GM19324 (cell line): ENCODE measurements around the gene SEC14L3.
"Not testable (repeated sequence)": the region's sequence is repeated elsewhere in the genome, so short reads cannot be mapped to it uniquely, and the experiment has no call there.

Experiments
- ATAC-seq: cut with Tn5 transposase; IDR thresholded peaks from one replicate; pipeline ENCODE4 v1.9.1; 2021; ENCODE audit warnings: mild to moderate bottlenecking, moderate library complexity; ENCODE audit not compliant: unreplicated experiment, low FRiP score

The SEC14L3 gene

DNA sequence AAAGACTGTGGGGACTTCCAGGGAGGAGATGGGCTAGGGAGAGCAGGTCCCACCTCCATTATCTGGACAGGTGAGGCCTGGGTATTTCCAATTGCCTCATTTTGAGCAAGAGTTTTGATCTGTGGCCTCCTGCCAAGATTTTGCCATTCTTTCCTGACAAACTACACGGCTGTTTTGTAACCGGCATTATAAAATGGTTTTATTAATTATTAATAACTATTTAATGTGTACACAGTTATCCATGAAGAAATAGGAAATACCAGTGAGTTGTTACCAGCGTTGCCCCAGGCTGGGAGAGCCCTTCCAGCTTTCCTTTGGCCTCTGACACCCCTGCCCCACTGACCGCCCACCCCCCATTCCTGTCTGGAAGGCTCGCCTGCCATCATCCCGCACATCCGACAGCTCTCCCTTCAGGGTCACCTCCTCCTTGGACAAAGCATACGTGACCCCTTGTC lies 14.9 kb upstream of the SEC14L3 start:
- no peak for ATAC-seq

DNA sequence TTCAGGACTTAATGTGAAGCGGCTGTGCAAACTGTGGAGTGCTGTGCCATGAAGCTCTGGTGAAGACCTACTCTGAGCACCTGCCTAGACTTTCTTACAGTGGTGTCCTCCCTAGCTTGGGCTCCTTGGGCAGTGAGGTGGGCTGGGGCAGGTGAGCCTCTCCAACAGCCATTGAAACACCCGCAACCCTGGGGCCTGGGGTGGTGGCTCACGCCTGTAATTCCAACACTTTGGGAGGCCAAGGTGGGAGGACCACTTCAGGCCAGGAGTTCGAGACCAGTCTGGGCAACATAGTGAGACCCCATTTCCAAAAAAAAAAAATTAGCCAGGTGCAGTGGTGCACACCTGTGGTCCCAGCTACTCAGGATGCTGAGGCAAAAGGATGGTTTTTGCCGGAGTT lies 14.3 kb upstream of the SEC14L3 start:
- ATAC-seq, result no peak

DNA sequence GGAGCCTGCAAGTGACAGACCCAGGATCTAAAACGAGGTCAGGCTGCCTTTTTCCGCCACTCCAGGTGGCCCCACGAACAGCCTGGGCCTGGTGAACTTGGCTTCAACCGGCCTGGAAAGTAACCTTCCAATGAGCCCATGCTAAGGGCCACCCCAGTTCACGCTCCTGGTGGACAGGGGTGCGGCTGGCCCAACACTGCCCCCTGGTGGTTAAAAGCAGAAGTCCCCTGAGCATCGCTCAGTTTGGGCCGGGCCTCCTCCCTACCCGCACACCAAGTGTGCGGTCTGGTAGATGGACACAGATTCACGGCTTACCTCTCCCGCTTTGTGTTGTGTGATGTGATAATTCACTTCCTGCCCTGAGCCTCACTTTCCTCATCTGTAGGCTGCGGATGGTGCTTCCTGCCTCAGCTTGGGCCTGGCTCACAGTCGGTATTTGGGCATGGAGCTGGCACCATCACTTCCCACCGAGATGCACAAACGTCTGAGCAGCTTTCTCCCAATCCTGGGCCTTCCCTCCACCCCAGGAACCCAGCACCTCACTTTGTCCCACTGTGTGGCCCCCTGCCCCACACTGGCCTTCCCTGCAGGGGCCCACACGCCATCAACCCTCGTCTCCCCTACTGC lies 13.7 kb upstream of the SEC14L3 start:
- ATAC-seq, result no peak

DNA sequence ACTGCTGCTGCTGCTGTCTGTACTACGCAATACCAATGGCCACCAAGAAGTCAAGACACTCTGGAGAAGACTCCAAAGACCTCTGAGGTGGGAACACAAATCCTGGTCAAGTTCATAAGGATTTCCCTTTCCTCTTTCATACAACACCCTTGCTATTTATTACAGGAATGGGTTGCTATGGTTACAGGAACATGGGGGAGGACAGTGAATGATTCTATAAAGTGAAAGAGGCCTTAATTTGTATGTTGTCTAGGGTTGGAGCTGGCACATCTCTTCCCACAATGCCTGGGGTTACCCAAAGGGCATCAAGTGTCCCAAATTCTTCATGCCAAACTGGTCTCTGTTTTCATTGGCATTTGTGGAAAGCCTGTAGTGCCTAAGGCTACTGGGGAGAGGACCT lies 11.4 kb upstream of the SEC14L3 start:
- no peak for ATAC-seq

DNA sequence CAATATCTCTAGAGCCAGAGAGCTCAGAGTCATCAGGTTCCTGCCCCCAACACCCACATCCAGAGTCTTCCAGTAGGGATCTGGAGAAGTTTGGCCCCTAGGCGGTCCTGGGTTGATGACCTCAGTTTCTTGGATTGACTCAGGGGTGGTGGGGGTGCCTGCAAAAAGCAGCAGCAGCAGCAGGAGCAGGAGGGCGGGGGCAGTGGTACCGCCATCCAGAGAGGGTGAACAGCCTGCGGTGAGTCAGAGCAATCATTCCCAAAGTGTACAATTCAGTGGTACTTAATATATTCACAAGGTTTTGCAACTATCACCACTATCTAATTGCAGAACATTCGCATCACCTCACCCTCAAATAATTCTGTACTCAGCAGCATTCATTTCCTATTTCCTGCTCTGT lies 9.9 kb upstream of the SEC14L3 start:
- ATAC-seq, result no peak

DNA sequence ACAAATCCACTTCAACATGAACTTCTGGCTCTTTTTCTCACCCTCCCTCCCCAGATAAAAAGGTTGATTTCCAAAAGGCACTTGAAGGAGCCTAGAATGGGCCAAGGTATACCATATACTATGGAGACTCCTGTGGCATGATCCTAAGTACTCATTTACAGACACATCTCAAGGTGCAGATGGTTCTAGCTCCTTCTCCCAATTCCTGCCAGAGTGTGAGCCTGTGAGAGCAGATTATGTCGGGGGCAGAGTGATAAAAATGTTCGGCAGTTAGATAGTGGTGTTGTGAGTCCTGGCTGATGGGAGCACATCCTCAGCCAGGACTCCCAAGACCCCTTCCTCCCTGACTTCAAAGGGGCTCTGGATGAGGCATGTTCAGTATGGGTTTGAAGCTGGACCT lies 8.2 kb upstream of the SEC14L3 start:
- ATAC-seq, result no peak

DNA sequence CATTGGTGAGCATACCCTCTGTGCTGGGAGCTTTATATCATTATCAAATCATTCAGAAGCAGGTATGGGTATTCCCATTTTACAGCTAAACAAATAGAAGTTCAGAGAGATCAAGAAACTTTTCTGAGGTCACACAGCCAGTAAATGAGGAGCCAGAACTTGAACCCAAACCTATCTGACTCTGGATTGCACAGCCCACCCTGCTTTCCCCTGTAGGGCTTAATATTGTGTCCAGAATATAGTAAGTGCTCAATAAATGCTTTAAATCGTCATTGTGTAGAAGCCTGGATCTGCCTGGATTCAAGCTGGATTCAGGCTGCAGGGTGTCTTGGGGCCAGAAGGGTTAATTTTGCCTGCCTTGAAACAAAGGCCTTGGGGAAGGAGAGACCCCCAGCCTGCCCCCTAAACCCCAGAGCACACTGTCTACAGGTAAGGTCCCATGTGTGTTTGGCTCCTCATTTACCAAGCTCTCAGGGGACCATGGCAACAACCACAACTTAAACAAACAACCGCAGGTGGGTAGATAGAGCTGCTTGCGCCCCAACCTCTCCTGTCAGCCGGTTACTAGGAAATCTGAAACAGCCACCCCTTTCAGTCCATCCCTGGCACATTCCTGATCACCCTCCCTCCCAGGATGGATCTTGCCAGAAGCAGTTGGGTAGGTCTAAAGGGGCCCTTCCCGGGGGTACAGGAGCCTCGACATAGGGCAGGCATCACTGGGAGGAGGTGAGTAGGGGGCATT lies 3.0 kb upstream of the SEC14L3 start:
- no peak for ATAC-seq

DNA sequence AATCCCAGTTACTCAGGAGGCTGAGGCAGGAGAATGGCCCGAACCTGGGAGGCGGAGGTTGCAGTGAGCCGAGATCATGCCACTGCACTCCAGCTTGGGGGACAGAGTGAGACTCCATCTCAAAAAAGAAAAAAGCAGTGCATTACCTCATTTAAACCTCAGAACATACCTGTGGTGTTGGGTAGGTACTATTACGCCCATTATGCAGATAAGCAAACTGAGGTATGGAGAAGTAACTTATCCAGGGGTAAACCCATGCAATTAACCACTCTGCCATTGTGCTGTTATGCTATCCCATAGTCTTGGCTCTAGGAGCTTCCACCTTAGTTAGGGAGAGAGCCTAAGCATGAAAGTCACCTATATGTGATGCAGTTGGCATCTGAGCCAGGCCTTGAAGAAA lies 2.3 kb upstream of the SEC14L3 start:
- no peak for ATAC-seq

DNA sequence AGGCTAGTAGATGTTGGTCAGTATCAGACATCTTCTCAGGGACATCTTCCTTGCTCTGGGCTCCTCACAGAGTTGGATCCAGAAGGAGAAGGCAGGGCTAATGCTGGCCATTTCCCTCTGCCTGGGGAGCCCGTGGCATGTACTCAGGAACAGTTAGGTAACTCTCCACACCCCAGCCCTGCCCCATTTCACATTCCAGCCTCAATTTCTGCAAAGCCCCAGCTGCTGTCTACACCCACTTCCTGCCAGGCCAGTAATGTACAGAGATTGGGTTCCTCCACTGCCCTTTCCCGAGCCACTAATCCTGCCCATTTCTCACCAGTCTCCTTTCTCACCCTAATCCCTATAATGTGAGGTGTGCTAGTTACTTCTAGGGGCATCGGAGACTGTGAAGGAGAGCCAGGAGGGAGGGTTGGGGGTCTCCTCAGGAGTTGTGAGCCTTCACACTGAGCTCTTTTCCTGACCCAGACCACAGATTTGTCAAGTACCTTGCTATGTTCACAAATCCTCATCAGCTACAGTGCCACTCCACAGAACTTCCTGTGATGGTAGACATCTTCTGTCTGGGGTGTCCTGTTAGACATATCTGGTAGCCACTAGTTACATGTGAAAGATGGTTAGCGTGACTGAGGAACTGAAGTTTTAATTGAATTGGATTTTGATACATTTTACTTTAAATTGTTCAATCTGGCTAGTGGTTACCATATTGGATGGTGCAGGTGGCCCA lies 1.3 kb upstream of the SEC14L3 start:
- no peak for ATAC-seq

DNA sequence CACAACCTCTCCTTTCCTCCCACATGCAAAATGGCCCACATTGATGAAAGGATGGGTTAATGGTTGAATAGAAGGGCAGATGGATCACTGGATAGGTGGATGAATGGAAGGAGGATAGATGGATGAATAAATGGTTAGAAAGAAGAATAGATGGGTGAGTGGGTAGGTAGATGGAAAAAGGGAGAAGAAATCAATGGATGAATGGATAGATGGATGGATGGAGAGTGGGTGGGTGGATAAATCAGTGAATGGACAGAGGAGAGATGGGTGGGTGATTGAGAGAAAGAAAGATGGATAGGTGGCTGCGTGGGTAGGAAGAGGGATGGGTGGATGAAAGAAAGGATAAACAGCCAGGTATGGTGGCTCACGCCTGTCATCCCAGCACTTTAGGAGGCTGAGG lies 1.2 kb downstream of the SEC14L3 start:
- ATAC-seq, result no peak

DNA sequence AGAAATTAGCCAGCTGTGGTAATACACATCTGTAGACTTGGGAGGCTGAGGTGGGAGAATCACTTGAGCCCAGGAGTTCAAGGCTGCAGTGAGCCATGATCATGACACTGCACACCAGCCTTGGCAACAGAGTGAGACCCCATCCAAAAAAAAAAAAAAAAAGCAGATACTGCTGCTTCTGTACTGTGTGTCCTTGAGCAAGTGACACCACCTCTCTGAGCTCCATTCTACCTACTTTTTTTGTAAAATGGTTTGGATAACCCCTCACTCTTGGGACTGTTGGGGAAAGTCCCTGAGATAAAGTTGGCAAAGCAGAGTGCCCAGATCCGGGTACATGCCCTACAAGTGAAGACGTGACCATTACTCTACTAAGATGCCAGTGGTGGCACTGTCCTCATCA lies 2.7 kb downstream of the SEC14L3 start:
- no peak for ATAC-seq

DNA sequence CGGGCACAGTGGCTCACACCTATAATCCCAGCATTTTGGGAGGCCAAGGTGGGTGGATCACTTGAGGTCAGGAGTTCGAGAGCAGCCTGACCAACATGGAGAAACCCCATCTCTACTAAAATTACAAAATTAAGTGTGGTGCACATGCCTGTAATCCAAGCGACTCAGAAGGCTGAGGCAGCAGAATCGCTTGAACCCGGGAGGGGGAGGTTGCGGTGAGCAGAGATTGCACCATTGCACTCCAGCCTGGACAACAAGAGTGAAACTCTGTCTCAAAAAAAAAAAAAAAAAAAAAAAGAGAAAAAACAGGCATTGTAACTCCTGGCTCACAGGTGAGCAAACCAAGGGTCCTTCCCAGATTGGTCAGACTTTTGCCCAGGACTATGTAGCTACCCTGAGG lies 11.3 kb downstream of the SEC14L3 start:
- not testable (repeated sequence) for ATAC-seq

DNA sequence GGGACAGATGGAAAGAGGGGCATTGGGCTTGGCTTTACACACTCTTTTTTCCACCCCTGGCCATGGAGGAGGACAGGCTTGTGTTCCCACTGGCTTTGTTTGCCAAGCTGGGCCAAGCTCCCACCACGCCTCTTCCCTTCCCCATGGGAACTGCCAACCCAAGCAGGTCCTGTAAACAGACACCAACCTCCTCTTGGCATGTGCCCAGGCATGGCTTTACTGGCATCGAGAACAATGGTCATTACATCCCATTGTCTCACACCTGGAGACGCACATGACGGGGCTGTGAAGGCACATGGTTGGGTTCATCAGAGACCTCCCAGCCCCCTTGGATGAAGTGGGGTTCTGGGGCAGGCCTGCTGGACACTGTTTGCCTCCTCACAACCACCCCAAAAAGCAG lies 11.7 kb downstream of the SEC14L3 start:
- ATAC-seq, result no peak

DNA sequence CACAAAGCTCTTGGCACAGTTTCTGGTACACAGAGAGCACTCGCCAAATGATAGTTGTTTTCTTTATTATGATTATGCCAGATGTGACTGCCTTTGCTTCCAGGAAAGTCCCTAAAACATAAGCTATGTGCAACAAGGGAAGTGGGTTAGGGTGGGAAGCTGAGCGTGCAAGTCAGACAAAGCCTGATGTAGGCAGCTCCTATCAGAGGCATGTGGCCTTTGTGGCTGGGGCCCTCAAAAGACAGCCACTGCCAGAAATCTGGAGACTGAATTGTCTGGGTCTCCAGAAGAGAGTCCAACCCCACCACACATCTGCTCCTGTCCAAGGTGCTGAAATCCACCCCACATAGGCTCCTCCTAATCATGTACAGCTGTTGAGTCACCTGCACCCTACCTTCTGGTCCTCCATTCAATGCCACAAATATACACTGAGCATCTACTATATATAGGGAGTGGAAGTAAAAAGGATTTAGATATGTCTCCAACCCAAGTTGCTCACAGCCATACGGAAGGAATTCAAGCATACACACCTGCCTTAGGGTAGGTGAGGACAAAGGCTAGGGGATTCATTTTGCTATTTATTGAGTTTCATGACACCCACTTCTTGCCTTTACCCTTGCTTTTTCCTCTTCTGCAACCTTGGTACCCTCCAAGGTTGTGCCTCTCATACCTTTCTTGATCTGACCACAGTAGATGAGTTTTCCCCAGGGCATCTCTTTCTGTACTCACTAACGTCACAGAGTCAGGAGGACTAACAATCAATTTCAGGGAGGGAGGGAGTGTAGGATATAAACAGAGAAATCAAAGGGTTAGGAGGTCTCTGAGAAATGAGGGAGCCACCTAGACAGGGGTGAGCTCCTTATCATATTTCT lies 12.4 kb downstream of the SEC14L3 start:
- no peak for ATAC-seq

DNA sequence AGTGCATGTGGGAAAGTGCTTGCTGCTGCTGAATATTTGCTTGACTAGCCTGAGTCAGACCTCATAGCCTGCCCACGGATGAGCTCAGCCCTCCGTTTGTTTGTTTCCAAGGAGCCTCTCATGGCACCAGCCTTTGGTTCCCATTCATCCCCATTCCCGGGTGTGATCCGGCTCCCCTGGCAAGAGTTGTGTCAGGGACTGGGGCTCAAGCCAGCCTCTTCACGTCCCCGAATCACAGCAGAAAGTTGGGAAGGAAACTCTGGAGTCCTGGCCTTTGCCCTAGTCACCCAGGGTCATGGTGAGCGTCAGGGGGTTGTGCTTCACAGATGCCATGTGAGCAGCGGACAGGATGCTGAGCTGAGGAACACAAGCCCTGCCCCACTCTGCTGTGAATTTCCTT lies 13.8 kb downstream of the SEC14L3 start:
- ATAC-seq, result no peak

DNA sequence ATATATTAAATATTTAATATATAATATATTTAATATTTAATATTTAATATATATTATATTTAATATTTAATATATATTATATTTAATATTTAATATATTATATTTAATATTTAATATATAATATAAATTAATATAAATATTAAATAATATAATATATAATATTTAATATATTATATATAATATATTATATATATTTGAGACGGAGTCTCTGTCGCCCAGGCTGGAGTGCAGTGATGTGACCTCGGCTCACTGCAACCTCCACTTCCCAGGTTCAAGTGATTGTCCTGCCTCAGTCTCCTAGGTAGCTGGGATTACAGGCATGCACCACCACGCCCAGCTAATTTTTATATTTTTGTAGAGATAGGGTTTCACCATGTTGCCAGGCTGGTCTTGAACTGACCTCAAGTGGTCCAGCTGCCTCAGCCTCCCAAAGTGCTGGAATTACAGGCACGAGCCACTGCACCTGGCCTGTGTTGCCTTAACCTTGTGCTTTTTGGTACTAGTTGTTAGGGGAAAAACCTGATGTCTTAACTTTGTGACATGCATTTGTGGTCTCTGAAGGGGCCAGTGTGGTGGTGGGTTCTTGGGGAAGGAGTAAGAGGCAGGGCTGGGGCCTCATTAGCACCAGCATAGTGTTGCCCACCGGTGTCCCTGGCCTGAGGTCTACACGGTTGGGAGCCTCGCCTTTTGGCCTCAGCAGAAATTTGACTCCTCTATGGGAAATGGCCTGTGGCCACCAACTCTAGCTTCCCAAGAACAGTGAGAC lies 16.6 kb downstream of the SEC14L3 start:
- no peak for ATAC-seq

DNA sequence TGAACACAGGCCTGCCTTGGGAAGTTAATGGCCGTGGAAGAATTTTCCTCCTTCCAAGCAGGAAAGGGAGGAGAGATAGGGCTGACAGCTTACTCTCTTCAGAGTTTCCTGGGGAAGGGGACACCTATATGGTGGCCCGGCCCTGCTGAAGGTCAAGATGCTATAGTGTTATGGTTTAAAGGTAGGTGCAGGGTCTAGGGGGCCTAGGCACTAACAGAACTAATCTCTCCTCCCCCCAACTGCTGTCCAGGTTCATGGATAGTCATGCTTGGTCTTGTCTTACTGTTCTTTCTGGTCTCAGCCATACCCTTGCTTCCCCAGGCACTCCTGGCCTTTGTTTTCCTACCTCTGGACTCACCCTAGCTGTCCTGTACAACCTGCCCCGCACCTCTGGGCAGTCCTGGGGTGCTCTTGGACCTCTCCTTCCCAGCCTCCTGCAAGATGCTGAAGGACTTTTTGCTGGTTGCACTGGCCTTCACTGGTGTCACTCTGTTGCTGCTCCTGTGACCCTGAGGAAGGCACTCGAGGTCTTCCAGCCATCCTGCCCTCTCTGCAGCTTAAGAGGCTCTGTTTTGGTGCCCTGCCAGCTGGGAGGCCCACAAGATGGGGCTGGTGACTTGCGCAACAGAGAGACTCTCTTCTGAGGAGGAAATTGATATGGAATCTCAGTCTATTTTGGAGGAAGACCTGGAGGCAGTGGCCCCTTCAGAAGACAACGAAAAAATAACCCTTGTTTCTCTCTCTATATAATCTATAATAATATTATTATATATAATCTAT lies 17.9 kb downstream of the SEC14L3 start:
- ATAC-seq, result no peak

DNA sequence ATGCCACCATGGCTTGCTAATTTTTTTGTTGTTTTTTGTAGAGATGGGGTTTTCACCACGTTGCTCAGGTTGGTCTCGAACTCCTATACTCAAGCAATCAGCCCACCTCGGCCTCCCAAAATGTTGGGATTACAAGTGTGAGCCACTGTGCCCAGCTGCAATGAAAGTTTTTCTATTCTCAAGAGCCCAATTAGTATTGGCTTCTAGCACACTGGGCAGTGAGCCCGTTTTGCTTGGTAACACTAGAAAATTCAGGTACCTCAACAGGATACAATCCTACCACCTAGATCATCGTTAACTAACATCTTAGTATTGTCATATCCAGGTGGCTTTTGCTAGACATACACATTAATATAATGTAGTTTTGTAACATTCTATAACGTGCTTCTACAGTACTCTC lies 19.0 kb downstream of the SEC14L3 start:
- ATAC-seq, result no peak

DNA sequence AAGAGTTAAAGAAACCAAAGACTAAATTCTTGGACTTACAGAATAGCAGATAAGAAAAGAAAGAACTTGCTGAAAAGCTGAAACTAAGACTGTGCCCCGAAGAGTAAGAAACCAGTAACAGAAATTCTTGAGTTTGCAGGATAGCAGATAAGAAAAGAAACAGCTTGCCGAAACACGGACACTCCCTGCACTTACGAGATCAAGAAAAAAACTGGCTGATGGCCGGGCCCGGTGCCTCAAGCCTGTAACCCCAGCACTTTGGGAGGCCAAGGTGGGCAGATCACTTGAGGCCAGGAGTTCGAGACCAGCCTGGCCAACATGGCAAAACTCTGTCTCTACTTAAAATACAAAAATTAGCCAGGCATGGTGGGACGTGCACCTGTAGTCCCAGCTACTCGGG lies 20.3 kb downstream of the SEC14L3 start:
- ATAC-seq, result not testable (repeated sequence)
